Brain microvascular endothelial cell (primary cell): ENCODE measurements around the gene CLINT1.
"Not testable (repeated sequence)": the region's sequence is repeated elsewhere in the genome, so short reads cannot be mapped to it uniquely, and the experiment has no call there.

Experiments
- DNase-seq: peaks from one replicate; pipeline ENCODE4 v3.0.0-alpha.2; 2020
- H3K27ac ChIP-seq: fragments of 250-450 bp; sonication (Bioruptor Pico); 2 replicates; pipeline ENCODE4 v1.5.1; 2020; ENCODE audit warnings: mild to moderate bottlenecking, moderate library complexity
- H3K27me3 ChIP-seq: fragments of 250-450 bp; sonication (Bioruptor Pico); replicated peaks from 2 replicates; pipeline ENCODE4 v1.5.1; 2020; ENCODE audit warnings: mild to moderate bottlenecking
- H3K36me3 ChIP-seq: fragments of 250-450 bp; sonication (Bioruptor Pico); replicated peaks from 2 replicates; pipeline ENCODE4 v1.5.1; 2020; ENCODE audit warnings: mild to moderate bottlenecking
- H3K4me3 ChIP-seq: 2 replicates; pipeline ENCODE4 v1.5.1; 2011; ENCODE audit warnings: low read depth, mild to moderate bottlenecking, control low read depth, low read length, moderate library complexity
- CTCF ChIP-seq: IDR thresholded peaks from 2 replicates; pipeline ENCODE4 v1.5.1; 2011; ENCODE audit warnings: low read depth, mild to moderate bottlenecking, moderate library complexity, low read length, control low read depth, inconsistent platforms; ENCODE audit errors: missing control alignments
- in situ Hi-C: cut with HindIII; loops from 2 replicates; pipeline ENCODE4 v1.10.0; 2017; ENCODE audit warnings: low sequenced_read_pairs, low pct_ligation_motif_present

Gene CLINT1

GRCh38 chr5:157886796-157887380, 27.9 kb upstream of the CLINT1 start:
- in situ Hi-C loops, result no loop called here

GRCh38 chr5:157885051-157885450, 26.1 kb upstream of the CLINT1 start:
- DNase-seq, H3K27me3 ChIP-seq, H3K4me3 ChIP-seq, in situ Hi-C loops, H3K36me3 ChIP-seq, H3K27ac ChIP-seq: not testable (repeated sequence)

More at GRCh38 chr5:157886796-157887380, 27.9 kb upstream of the CLINT1 start:
- no peaks in the 10 kb centered on the region for H3K36me3 ChIP-seq
- TF ChIP-seq CTCF, result no peak
- no peaks in the 10 kb centered on the region for H3K27me3 ChIP-seq
- no peak overlapping the region for H3K27ac ChIP-seq
- no peak overlapping the region for H3K4me3 ChIP-seq
- DNase-seq, result no peak

- H3K27ac ChIP-seq, H3K4me3 ChIP-seq, in situ Hi-C loops, DNase-seq, H3K36me3 ChIP-seq, H3K27me3 ChIP-seq: not testable (repeated sequence)
Measured at GRCh38 chr5:157881498-157881897, 22.6 kb upstream of the CLINT1 start.

GRCh38 chr5:157877821-157878220, 18.9 kb upstream of the CLINT1 start:
- no peak for TF ChIP-seq CTCF
- in situ Hi-C loops, result no loop called here
- no peaks in the 10 kb centered on the region for H3K36me3 ChIP-seq
- DNase-seq, result no peak
- no peak overlapping the region for H3K27ac ChIP-seq
- H3K27me3 ChIP-seq, result no peaks in the 10 kb centered on the region
- no peak overlapping the region for H3K4me3 ChIP-seq

GRCh38 chr5:157874861-157875260, 15.9 kb upstream of the CLINT1 start:
- DNase-seq, result no peak
- H3K27ac ChIP-seq, result no peak overlapping the region
- no peak for TF ChIP-seq CTCF
- H3K36me3 ChIP-seq, result no peaks in the 10 kb centered on the region
- in situ Hi-C loops, result no loop called here
- H3K27me3 ChIP-seq, result no peaks in the 10 kb centered on the region
- H3K4me3 ChIP-seq, result no peak overlapping the region

- in situ Hi-C loops, result no loop called here
- Histone ChIP-seq H3K4me3 (no peak overlapping the region), H3K36me3 (no peaks in the 10 kb centered on the region), H3K27me3 (no peaks in the 10 kb centered on the region), H3K27ac (no peak overlapping the region)
- DNase-seq, result peak; percentile 68
- TF ChIP-seq CTCF, result peak; percentile 36
Measured at GRCh38 chr5:157870837-157871834, 12.2 kb upstream of the CLINT1 start.
